ENCODE data around the gene ABCF2.

Gene ABCF2

DNA sequence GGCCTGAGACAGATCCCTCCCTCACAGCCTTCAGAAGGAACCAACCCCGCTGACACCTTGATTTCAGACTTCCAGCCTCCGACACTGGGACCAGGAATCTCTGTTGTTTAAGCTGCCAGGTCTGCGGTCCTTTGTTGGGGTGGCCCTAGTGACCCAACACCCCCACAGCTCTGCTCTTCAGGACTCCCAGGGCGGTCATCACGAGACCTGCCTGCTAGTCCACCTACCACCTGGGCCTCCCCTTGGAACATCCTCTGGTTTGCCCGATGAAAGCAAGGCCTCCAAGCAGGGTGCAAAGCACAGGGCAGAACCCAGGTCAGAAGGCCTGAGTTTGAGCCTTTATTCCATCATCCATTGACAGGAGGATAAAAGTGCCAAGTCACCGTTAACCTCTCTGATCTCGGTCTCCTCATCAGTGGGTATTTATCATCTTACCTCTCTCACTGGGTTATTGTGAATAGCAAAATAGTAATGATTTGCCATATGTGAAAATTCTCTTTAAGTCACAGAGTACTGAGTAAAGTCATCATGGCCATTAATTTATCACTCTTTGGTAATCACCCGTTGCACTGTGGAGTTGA is 38.4 kb upstream of the ABCF2 start:
- H3K27me3 ChIP-seq (ENCODE audit: control insufficient read depth, insufficient read depth, low read length), result peaks cover 19% of the 10 kb centered on the region

GRCh38 chr7:151264615-151265014 is 37.6 kb upstream of the ABCF2 start:
- H3K9ac ChIP-seq (ENCODE audit: low read length), result no peak overlapping the region
- H3K4me3 ChIP-seq (ENCODE audit: low read depth, low read length), result no peak overlapping the region
- no peaks in the 10 kb centered on the region for H3K4me1 ChIP-seq (ENCODE audit: control insufficient read depth, insufficient read depth, low read length)
- no peaks in the 10 kb centered on the region for H3K36me3 ChIP-seq (ENCODE audit: control insufficient read depth, insufficient read depth, low read length)
- peaks cover 26% of the 10 kb centered on the region for H3K27me3 ChIP-seq (ENCODE audit: control insufficient read depth, insufficient read depth, low read length)
- H3K27ac ChIP-seq (ENCODE audit: low read depth, low read length), result no peak overlapping the region
- H3K9me3 ChIP-seq (ENCODE audit: control insufficient read depth, insufficient read depth, low read depth, low read length), result no peaks in the 10 kb centered on the region

More for the DNA sequence above, 38.4 kb upstream of the ABCF2 start:
- H3K9me3 ChIP-seq (ENCODE audit: control insufficient read depth, insufficient read depth, low read depth, low read length), result no peaks in the 10 kb centered on the region
- no peaks in the 10 kb centered on the region for H3K4me1 ChIP-seq (ENCODE audit: control insufficient read depth, insufficient read depth, low read length)
- no peak overlapping the region for H3K9ac ChIP-seq (ENCODE audit: low read length)
- no peak overlapping the region for H3K4me3 ChIP-seq (ENCODE audit: low read depth, low read length)
- no peaks in the 10 kb centered on the region for H3K36me3 ChIP-seq (ENCODE audit: control insufficient read depth, insufficient read depth, low read length)
- no peak overlapping the region for H3K27ac ChIP-seq (ENCODE audit: low read depth, low read length)

- Histone ChIP-seq H3K9me3 (ENCODE audit: control insufficient read depth, insufficient read depth, low read depth, low read length) (no peaks in the 10 kb centered on the region), H3K4me1 (ENCODE audit: control insufficient read depth, insufficient read depth, low read length) (no peaks in the 10 kb centered on the region), H3K36me3 (ENCODE audit: control insufficient read depth, insufficient read depth, low read length) (no peaks in the 10 kb centered on the region), H3K27me3 (ENCODE audit: control insufficient read depth, insufficient read depth, low read length) (peaks cover 41% of the 10 kb centered on the region), H3K27ac (ENCODE audit: low read depth, low read length) (no peak overlapping the region), H3K9ac (ENCODE audit: low read length) (no peak overlapping the region), H3K4me3 (ENCODE audit: low read depth, low read length) (no peak overlapping the region)
Measured at GRCh38 chr7:151261529-151261928, 34.5 kb upstream of the ABCF2 start.

DNA sequence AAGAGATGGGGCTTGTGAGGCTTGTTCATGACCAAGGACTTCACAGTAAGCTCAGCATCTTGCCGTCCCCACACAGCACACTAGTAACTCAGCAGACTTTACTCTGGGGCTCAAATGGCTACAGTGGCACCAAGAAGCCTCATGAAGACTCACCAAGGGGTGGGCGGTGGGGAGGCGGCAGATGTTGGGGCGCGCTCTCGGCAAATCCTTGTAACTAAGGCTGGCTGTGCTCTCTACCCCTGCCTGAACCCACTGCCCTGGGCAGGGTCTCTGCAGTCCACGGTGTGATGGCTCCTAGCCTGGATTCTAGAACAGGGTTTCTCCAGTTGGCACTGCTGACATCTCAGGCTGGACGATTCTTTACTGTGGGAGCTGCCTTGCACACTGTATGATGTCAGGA is 33.9 kb upstream of the ABCF2 start:
- Histone ChIP-seq H3K4me1 (ENCODE audit: control insufficient read depth, insufficient read depth, low read length) (no peaks in the 10 kb centered on the region), H3K9me3 (ENCODE audit: control insufficient read depth, insufficient read depth, low read depth, low read length) (no peaks in the 10 kb centered on the region), H3K4me3 (ENCODE audit: low read depth, low read length) (no peak overlapping the region), H3K27me3 (ENCODE audit: control insufficient read depth, insufficient read depth, low read length) (peaks cover 44% of the 10 kb centered on the region), H3K27ac (ENCODE audit: low read depth, low read length) (no peak overlapping the region), H3K36me3 (ENCODE audit: control insufficient read depth, insufficient read depth, low read length) (no peaks in the 10 kb centered on the region), H3K9ac (ENCODE audit: low read length) (no peak overlapping the region)

DNA sequence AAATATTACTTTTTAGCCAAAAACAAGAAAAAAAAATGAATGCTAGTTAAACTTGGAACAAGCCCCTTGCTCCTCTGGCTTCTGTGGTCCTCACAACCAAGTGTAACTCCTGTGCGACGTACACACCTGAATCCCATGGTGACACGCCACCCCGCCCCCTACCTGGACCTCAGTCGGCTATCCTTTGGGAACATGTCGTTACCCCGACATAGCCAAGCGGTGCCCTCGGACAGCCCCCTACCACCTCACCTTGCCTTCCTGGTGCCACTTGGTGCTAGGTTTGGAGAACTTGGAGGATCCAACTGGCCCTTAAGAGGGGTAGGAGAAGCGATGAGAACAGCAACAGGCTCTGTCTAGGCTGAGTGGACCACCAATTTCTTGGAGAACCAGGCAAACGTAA is 33.5 kb upstream of the ABCF2 start:
- Histone ChIP-seq H3K4me3 (ENCODE audit: low read depth, low read length) (no peak overlapping the region), H3K27ac (ENCODE audit: low read depth, low read length) (no peak overlapping the region), H3K36me3 (ENCODE audit: control insufficient read depth, insufficient read depth, low read length) (no peaks in the 10 kb centered on the region), H3K9ac (ENCODE audit: low read length) (no peak overlapping the region), H3K4me1 (ENCODE audit: control insufficient read depth, insufficient read depth, low read length) (no peaks in the 10 kb centered on the region), H3K9me3 (ENCODE audit: control insufficient read depth, insufficient read depth, low read depth, low read length) (no peaks in the 10 kb centered on the region), H3K27me3 (ENCODE audit: control insufficient read depth, insufficient read depth, low read length) (peaks cover 47% of the 10 kb centered on the region)

GRCh38 chr7:151257990-151258389 is 31.0 kb upstream of the ABCF2 start:
- Histone ChIP-seq H3K27ac (ENCODE audit: low read depth, low read length) (no peak overlapping the region), H3K36me3 (ENCODE audit: control insufficient read depth, insufficient read depth, low read length) (no peaks in the 10 kb centered on the region), H3K9ac (ENCODE audit: low read length) (no peak overlapping the region), H3K4me3 (ENCODE audit: low read depth, low read length) (no peak overlapping the region), H3K27me3 (ENCODE audit: control insufficient read depth, insufficient read depth, low read length) (peaks cover 68% of the 10 kb centered on the region), H3K9me3 (ENCODE audit: control insufficient read depth, insufficient read depth, low read depth, low read length) (no peaks in the 10 kb centered on the region), H3K4me1 (ENCODE audit: control insufficient read depth, insufficient read depth, low read length) (peaks cover 4% of the 10 kb centered on the region; the same call in 1 of the 2 replicates)

DNA sequence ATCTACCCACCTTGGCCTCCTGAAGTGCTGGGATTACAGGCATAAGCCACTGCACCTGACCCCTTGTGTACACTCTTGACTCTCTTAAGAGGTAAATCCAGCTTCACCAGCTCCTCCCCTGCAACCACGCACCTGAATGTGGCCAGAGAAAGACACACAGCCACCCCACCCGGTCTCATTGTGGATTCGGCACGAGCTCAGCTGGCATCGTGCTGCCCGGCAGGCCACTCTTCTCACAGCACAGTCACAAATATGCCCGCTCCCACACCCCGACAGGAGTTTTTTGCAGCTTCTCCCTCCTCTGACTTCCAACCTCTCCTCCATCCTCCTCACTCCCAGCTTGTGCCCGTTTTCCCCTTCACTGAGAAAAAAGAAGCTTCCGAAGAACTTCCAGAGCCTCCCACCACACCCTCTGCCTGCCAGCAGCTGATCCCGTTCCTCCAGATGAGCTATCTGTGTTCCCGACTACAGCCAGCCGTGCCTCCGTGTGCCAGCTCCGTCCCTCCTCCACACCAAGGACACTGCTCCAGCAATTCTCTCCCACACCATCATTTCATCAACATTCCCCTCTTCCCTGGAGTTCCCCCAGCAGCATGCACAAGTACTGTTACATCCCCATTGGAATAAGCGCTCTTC is 29.5 kb upstream of the ABCF2 start:
- Histone ChIP-seq H3K27ac (ENCODE audit: low read depth, low read length) (no peak overlapping the region), H3K36me3 (ENCODE audit: control insufficient read depth, insufficient read depth, low read length) (no peaks in the 10 kb centered on the region), H3K4me1 (ENCODE audit: control insufficient read depth, insufficient read depth, low read length) (peaks cover 11% of the 10 kb centered on the region), H3K9me3 (ENCODE audit: control insufficient read depth, insufficient read depth, low read depth, low read length) (no peaks in the 10 kb centered on the region), H3K4me3 (ENCODE audit: low read depth, low read length) (no peak overlapping the region), H3K27me3 (ENCODE audit: control insufficient read depth, insufficient read depth, low read length) (peaks cover 66% of the 10 kb centered on the region), H3K9ac (ENCODE audit: low read length) (no peak overlapping the region)

DNA sequence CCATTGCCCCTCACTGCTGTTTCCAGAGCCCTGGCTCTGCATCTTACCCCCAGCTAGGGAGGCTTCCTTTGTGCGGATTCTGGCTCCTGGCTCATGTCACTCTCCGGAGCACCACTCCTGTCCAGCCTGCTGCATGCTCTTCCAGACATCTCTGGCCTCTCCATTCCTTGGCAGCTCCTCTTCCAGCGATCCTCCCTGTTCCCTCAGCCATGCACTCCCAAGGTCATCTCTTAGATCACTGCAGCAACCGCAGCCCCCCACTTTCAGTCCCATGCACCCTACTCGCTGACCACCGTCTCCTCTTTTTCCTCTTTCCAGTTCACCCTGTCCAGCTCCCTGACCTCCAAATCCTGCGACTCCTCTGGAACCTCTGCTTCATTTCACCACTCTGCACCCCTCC is 28.4 kb upstream of the ABCF2 start:
- Histone ChIP-seq H3K4me1 (ENCODE audit: control insufficient read depth, insufficient read depth, low read length) (peaks cover 22% of the 10 kb centered on the region), H3K27me3 (ENCODE audit: control insufficient read depth, insufficient read depth, low read length) (peaks cover 66% of the 10 kb centered on the region), H3K27ac (ENCODE audit: low read depth, low read length) (no peak overlapping the region)

GRCh38 chr7:151254851-151255250 is 27.8 kb upstream of the ABCF2 start:
- no peak overlapping the region for H3K9ac ChIP-seq (ENCODE audit: low read length)
- no peaks in the 10 kb centered on the region for H3K9me3 ChIP-seq (ENCODE audit: control insufficient read depth, insufficient read depth, low read depth, low read length)
- no peak overlapping the region for H3K27ac ChIP-seq (ENCODE audit: low read depth, low read length)
- no peak overlapping the region for H3K4me3 ChIP-seq (ENCODE audit: low read depth, low read length)
- no peaks in the 10 kb centered on the region for H3K36me3 ChIP-seq (ENCODE audit: control insufficient read depth, insufficient read depth, low read length)
- H3K27me3 ChIP-seq (ENCODE audit: control insufficient read depth, insufficient read depth, low read length), result peaks cover 66% of the 10 kb centered on the region
- H3K4me1 ChIP-seq (ENCODE audit: control insufficient read depth, insufficient read depth, low read length), result peaks cover 27% of the 10 kb centered on the region

More for the DNA sequence above, 28.4 kb upstream of the ABCF2 start:
- no peaks in the 10 kb centered on the region for H3K9me3 ChIP-seq (ENCODE audit: control insufficient read depth, insufficient read depth, low read depth, low read length)
- H3K36me3 ChIP-seq (ENCODE audit: control insufficient read depth, insufficient read depth, low read length), result no peaks in the 10 kb centered on the region
- no peak overlapping the region for H3K9ac ChIP-seq (ENCODE audit: low read length)
- no peak overlapping the region for H3K4me3 ChIP-seq (ENCODE audit: low read depth, low read length)

- peaks cover 69% of the 10 kb centered on the region for H3K27me3 ChIP-seq (ENCODE audit: control insufficient read depth, insufficient read depth, low read length)
- H3K27ac ChIP-seq (ENCODE audit: low read depth, low read length), result no peak overlapping the region
- H3K9me3 ChIP-seq (ENCODE audit: control insufficient read depth, insufficient read depth, low read depth, low read length), result no peaks in the 10 kb centered on the region
- H3K36me3 ChIP-seq (ENCODE audit: control insufficient read depth, insufficient read depth, low read length), result no peaks in the 10 kb centered on the region
- no peak overlapping the region for H3K4me3 ChIP-seq (ENCODE audit: low read depth, low read length)
- H3K4me1 ChIP-seq (ENCODE audit: control insufficient read depth, insufficient read depth, low read length), result peaks cover 30% of the 10 kb centered on the region
- H3K9ac ChIP-seq (ENCODE audit: low read length), result no peak overlapping the region
Measured at GRCh38 chr7:151254316-151254715, 27.3 kb upstream of the ABCF2 start.

DNA sequence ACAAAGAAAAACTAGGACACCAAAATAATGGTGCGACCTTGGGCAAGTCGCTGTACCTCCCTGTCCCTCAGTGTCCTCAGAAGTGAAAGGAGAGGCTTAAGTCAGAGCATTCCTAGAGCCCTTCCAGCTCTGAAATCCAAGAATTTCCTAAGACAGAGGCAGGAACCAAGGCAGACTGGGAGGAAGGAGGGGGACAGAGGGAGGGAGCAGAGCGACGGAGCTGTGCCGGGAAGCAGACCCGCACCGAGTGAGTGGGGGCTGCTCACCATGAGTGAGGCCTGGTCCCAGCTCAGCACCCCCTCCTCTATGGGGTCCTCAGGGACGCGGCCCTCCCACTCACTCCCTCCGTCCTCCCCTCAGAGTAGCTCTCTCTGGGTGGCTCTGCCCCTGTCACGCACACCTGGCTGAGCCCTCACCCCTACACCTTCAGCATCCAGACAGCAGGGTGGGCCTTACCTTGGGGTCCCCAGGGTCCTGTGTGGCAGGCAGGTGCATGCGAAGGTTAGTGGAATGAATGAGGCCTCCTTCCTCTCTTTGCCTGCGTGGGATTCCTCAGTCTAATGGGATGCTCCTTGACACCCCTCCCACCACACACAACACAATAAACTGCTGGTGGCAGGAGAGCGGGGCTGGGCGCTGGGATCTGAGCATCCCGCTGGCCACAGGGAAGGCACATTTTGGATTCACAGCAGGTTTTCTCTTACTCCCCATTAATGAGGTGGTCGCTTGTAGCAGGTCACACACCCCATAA is 26.1 kb upstream of the ABCF2 start:
- H3K4me3 ChIP-seq (ENCODE audit: low read depth, low read length), result peak overlapping the region; percentile 85
- no peaks in the 10 kb centered on the region for H3K36me3 ChIP-seq (ENCODE audit: control insufficient read depth, insufficient read depth, low read length)
- H3K27ac ChIP-seq (ENCODE audit: low read depth, low read length), result no peak overlapping the region
- peaks cover 80% of the 10 kb centered on the region for H3K27me3 ChIP-seq (ENCODE audit: control insufficient read depth, insufficient read depth, low read length)
- peak overlapping the region; percentile 77 for H3K9ac ChIP-seq (ENCODE audit: low read length)
- H3K9me3 ChIP-seq (ENCODE audit: control insufficient read depth, insufficient read depth, low read depth, low read length), result no peaks in the 10 kb centered on the region
- H3K4me1 ChIP-seq (ENCODE audit: control insufficient read depth, insufficient read depth, low read length), result peaks cover 33% of the 10 kb centered on the region
